ENCODE results near the gene BTN1A1. TPM values are rescaled to one million over a fixed set of nuclear protein-coding genes. Genes with fewer than 3 reads are reported as not detected.
A peak's percentile ranks its signal among the peaks of the same experiment; 100 is the strongest.

BTN1A1 gene
- total RNA-seq, 1 experiment from 2014 or later = 0.15 TPM

GRCh38 chr6:26474439-26474881 lies 25.6 kb upstream of the BTN1A1 start (continued):
- 0 out of 2 replicates have a peak, but pooled peaks have one; percentile 28 for TF ChIP-seq CREM (CRISPR knock-in tag; IDR thresholded peaks at IDR 0.05)

- TF ChIP-seq NFATC4 (CRISPR knock-in tag; IDR thresholded peaks at IDR 0.05) = no peak
- 0 out of 2 replicates have a peak, but pooled peaks have one; percentile 6 for TF ChIP-seq ZNF423 (CRISPR knock-in tag; IDR thresholded peaks at IDR 0.05)
- TF ChIP-seq ZMAT4 (CRISPR knock-in tag; IDR thresholded peaks at IDR 0.05) = no peak
- no peak for TF ChIP-seq FOXJ3 (CRISPR knock-in tag; IDR thresholded peaks at IDR 0.05; ENCODE audit: borderline replicate concordance)
- TF ChIP-seq KAT7 (CRISPR knock-in tag; IDR thresholded peaks at IDR 0.05; ENCODE audit: borderline replicate concordance) = no peak
- Mint-ChIP-seq H3K9me3 (peaks cover 29% of the 10 kb centered on the region), H3K4me1 (peaks cover 33% of the 10 kb centered on the region), H3K36me3 (peaks cover 16% of the 10 kb centered on the region), H3K27me3 (ENCODE audit: low read depth) (no peaks in the 10 kb centered on the region), H3K4me3 (no peak overlapping the region), H3K27ac (0 out of 2 replicates have a peak overlapping the region, but pooled peaks have one; percentile 58)
- ATAC-seq = peak; percentile 64
- ChIA-PET POLR2A (no interaction called here), CTCF (interaction anchor here (1.0 to 1.2 kb wide), 2 partner anchors 97 to 135 kb away, joined by 3 to 7 read pairs; no protein-coding TSS in a partner anchor)
- no peak for DNase-seq (ENCODE audit: low spot score)
These were observed 24.0 kb upstream of the BTN1A1 start for GRCh38 chr6:26475823-26476729.

GRCh38 chr6:26476896-26477295 lies 23.2 kb upstream of the BTN1A1 start:
- Mint-ChIP-seq H3K27me3 (ENCODE audit: low read depth) (no peaks in the 10 kb centered on the region), H3K27ac (no peak overlapping the region), H3K4me3 (no peak overlapping the region), H3K9me3 (peaks cover 25% of the 10 kb centered on the region), H3K4me1 (peaks cover 33% of the 10 kb centered on the region), H3K36me3 (peaks cover 10% of the 10 kb centered on the region)
- ChIA-PET POLR2A (interaction anchor here (0.6 kb wide), 1 partner anchor 197 kb away, joined by 3 read pairs; no protein-coding TSS in a partner anchor), CTCF (interaction anchor here (1.2 kb wide), 1 partner anchor 135 kb away, joined by 7 read pairs; no protein-coding TSS in a partner anchor)
- ATAC-seq = no peak
- TF ChIP-seq USF1 (CRISPR knock-in tag; IDR thresholded peaks at IDR 0.05) (no peak), GABPB1 (CRISPR knock-in tag; IDR thresholded peaks at IDR 0.05) (no peak), PREB (CRISPR knock-in tag; IDR thresholded peaks at IDR 0.05; ENCODE audit: borderline replicate concordance) (no peak), E2F5 (CRISPR knock-in tag; IDR thresholded peaks at IDR 0.05) (no peak), ZNF219 (CRISPR knock-in tag; IDR thresholded peaks at IDR 0.05; ENCODE audit: borderline replicate concordance) (no peak)
- no peak for DNase-seq (ENCODE audit: low spot score)

- Mint-ChIP-seq H3K27me3 (ENCODE audit: low read depth) (no peaks in the 10 kb centered on the region), H3K4me3 (no peak overlapping the region), H3K4me1 (peaks cover 33% of the 10 kb centered on the region), H3K36me3 (peaks cover 9% of the 10 kb centered on the region), H3K9me3 (peaks cover 22% of the 10 kb centered on the region), H3K27ac (no peak overlapping the region)
- ChIA-PET POLR2A (interaction anchor here (0.6 kb wide), 1 partner anchor 198 kb away, joined by 3 read pairs; no protein-coding TSS in a partner anchor), CTCF (no interaction called here)
- no peak for ATAC-seq
- DNase-seq (ENCODE audit: low spot score) = no peak
- no peak for TF ChIP-seq ZNF671 (CRISPR knock-in tag; IDR thresholded peaks at IDR 0.05)
- no peak for TF ChIP-seq ZNF423 (CRISPR knock-in tag; IDR thresholded peaks at IDR 0.05)
- TF ChIP-seq FOXP4 (CRISPR knock-in tag; IDR thresholded peaks at IDR 0.05) = no peak
- TF ChIP-seq ATF2 (CRISPR knock-in tag; IDR thresholded peaks at IDR 0.05; ENCODE audit: borderline replicate concordance, low read depth) = no peak
- no peak for TF ChIP-seq ZNF396 (CRISPR knock-in tag; IDR thresholded peaks at IDR 0.05; ENCODE audit: borderline replicate concordance)
- no peak for TF ChIP-seq GTF2I (CRISPR knock-in tag; conservative IDR thresholded peaks at IDR 0.05)
- no peak for TF ChIP-seq SMAD4 (CRISPR knock-in tag; IDR thresholded peaks at IDR 0.05)
- TF ChIP-seq GRHL2 (CRISPR knock-in tag; IDR thresholded peaks at IDR 0.05; ENCODE audit: insufficient replicate concordance, severe bottlenecking) = no peak
- TF ChIP-seq ZSCAN18 (CRISPR knock-in tag; IDR thresholded peaks at IDR 0.05) = no peak
These were observed 22.7 kb upstream of the BTN1A1 start for GRCh38 chr6:26477426-26477825.

All from WTC11 (cell line).